ENCODE measurements around the gene MAN1C1. TPM values are rescaled to one million over a fixed set of nuclear protein-coding genes. Genes with fewer than 3 reads are reported as not detected.

The MAN1C1 gene
- total RNA-seq, 4 donors from 2014 or later = 11.0 to 20.9 (median 15.9) TPM

DNA sequence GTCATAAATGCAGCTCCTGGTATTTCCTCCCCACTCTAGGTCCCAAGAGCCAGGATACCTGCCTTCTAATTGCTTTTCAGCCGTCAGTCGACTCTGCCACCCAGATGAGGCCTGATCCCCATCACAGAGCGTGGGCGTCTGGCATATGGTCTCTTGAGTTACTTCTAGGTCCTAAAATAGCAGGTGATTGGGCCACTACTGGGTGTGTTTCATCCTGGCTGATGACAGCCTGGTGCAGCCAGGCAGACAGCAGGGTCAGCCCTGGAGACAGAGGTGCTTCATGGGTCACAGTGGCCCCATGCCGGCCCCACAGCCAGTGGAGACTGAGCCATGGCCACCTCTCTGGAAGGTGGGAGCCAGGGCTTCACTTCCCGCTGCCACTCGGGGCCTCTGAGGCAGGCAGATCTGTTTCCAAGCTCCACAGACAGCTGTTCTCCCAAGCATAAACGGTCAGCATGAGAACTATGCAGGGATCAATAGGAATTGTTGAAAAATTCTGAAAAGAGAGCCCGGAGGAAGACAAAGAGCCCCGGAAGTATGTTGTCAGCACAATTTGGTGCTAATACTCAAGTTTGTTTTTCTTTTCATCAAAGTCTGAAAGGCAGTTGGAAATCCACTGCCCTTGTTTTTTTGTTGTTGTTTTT is 83.0 kb downstream of the MAN1C1 start:
- no peak for TF ChIP-seq CTCF (IDR thresholded peaks at IDR 0.05; ENCODE audit: low read depth)

- no peak for TF ChIP-seq CTCF (IDR thresholded peaks at IDR 0.05; ENCODE audit: low read depth)
These were observed 83.5 kb downstream of the MAN1C1 start for GRCh38 chr1:25700144-25700523.

DNA sequence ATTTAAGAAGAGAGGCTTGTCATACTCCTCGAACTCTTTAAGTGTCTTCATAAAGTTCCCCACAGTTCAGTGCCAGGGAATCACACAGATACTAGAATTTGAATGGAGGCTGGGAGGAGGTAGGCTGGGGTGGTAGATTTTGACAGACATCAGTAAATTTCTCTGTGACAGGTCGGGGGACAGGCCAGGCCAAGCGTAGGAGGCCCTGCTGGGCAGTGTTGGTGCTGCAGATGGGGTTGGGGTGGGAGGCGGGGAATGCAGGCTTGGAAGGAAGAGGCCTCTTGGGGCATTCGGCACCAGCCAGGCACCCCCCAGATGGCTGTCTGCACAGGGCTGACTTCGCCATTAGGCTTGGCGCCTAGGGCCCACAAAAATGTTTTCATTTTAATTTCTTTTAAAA is 84.0 kb downstream of the MAN1C1 start:
- TF ChIP-seq CTCF (IDR thresholded peaks at IDR 0.05; ENCODE audit: low read depth) = no peak

GRCh38 chr1:25701030-25701785 is 84.6 kb downstream of the MAN1C1 start:
- TF ChIP-seq CTCF (IDR thresholded peaks at IDR 0.05; ENCODE audit: low read depth) = no peak

DNA sequence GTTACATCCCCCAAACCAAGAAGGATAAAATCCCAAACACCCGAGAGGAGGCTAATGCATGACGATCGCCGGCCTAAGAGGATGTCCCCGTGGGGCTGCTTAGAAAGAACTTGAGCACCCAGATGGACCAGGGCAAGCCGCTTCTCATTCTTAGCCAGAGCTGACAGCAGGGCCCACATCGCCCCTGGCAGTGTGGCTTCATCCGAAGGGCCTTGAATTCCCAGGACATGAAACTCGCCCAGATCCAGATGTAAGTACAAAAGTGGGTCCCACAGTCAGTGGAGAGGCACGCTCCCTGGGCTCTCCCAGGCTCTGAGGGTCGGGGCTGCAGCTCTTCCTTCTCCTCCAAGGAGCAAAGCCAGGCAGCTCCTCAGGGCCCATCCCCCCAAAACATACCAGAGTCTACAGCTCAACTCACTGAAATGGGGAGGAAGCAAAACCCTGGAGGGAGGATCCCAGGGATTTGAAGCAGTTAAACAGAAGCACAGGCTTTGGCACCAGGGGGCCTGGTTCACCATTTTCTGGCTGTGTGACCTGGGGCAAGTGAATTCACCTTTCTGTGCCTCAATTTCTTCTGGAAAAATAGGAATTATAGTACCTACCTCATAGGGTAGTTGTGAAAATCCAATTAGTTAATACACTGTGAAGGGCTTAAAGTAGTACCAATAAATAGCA is 85.6 kb downstream of the MAN1C1 start:
- TF ChIP-seq CTCF (IDR thresholded peaks at IDR 0.05; ENCODE audit: low read depth) = no peak

- no peak for TF ChIP-seq CTCF (IDR thresholded peaks at IDR 0.05; ENCODE audit: low read depth)
These were observed 86.5 kb downstream of the MAN1C1 start for GRCh38 chr1:25703041-25703440.

GRCh38 chr1:25703671-25704266 is 87.2 kb downstream of the MAN1C1 start:
- no peak for TF ChIP-seq CTCF (IDR thresholded peaks at IDR 0.05; ENCODE audit: low read depth)

Data from subcutaneous adipose tissue (tissue), 4 donors.